ENCODE measurements around the gene CUBN. TPM values are rescaled to one million over a fixed set of nuclear protein-coding genes. Genes with fewer than 3 reads are reported as not detected.
A peak's percentile ranks its signal among the peaks of the same experiment; 100 is the strongest.

The CUBN gene
- total and polyA plus RNA-seq, 2 of the 13 experiments (the other 11 are each of a cell fraction or from before 2014, with no cell fraction given) = 0.27 to 0.32 TPM

DNA sequence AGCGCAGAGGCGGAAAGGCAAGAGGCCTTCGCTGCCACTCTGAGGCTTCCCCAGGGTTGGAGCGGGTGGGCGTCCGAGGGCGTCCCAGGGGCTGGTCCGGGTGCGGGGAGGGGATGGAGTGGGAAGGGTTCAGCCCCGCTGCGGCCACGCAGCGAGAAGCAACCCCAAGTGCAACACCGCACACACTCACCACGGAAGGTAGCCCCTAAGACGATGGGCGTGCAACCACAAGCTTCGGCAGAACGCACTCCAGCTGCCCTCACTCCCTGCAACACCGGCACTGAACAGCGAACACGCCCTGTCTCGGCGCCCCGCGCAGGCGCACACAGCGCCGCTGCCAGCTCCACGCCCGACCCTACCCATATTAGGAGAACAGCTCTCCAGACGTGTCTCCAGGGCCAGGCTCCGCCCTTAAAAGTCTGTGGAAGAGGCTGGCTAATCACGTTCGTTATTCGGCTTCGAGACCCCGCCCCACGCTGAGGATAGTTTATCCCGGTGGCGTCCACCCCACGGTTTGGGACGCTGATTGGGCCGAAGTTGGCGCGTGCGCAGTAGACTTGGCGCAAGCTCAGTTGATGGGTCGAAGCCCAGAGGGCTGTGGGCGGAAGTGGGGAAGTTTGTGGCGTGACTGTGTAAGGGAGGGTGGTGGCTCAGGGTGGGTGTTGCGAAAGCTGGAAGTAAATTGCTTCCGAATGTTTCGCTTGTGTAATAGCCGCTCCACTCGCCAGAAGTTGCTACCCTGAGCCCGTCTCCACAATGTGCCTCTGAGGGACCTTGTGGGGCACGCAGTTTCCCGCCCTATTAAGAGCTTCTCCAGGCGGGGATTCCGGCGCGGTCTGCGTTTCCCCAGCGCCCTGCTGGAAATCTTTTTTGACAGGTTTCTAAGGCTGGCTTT lies 312.2 kb downstream of the CUBN start, which contains the start of gene RSU1 (continued):
- peak; percentile 43; the same call in 1 of the 2 replicates for TF ChIP-seq GATAD2A (CRISPR knock-in tag; IDR thresholded peaks at IDR 0.05)
- TF ChIP-seq ZFP36 (IDR thresholded peaks at IDR 0.05; ENCODE audit: borderline replicate concordance, low read depth, low read length, partially characterized antibody) = peak; percentile 24
- TF ChIP-seq ZNF761 (CRISPR knock-in tag; conservative IDR thresholded peaks at IDR 0.05) = 0 out of 2 replicates have a peak, but pooled peaks have one; percentile 44
- TF ChIP-seq, protein P1, sequence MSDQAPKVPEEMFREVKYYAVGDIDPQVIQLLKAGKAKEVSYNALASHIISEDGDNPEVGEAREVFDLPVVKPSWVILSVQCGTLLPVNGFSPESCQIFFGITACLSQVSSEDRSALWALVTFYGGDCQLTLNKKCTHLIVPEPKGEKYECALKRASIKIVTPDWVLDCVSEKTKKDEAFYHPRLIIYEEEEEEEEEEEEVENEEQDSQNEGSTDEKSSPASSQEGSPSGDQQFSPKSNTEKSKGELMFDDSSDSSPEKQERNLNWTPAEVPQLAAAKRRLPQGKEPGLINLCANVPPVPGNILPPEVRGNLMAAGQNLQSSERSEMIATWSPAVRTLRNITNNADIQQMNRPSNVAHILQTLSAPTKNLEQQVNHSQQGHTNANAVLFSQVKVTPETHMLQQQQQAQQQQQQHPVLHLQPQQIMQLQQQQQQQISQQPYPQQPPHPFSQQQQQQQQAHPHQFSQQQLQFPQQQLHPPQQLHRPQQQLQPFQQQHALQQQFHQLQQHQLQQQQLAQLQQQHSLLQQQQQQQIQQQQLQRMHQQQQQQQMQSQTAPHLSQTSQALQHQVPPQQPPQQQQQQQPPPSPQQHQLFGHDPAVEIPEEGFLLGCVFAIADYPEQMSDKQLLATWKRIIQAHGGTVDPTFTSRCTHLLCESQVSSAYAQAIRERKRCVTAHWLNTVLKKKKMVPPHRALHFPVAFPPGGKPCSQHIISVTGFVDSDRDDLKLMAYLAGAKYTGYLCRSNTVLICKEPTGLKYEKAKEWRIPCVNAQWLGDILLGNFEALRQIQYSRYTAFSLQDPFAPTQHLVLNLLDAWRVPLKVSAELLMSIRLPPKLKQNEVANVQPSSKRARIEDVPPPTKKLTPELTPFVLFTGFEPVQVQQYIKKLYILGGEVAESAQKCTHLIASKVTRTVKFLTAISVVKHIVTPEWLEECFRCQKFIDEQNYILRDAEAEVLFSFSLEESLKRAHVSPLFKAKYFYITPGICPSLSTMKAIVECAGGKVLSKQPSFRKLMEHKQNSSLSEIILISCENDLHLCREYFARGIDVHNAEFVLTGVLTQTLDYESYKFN (CRISPR knock-in tag; conservative IDR thresholded peaks at IDR 0.05) = peak; percentile 40; the same call in 1 of the 2 replicates
- TF ChIP-seq TBX2 (CRISPR knock-in tag; IDR thresholded peaks at IDR 0.05; ENCODE audit: borderline replicate concordance) = peak; percentile 50; the same call in 1 of the 2 replicates
- no peak for TF ChIP-seq ZFP36L1 (CRISPR knock-in tag; IDR thresholded peaks at IDR 0.05)
- peak; percentile 28; the same call in 1 of the 2 replicates for TF ChIP-seq ZSCAN9 (CRISPR knock-in tag; IDR thresholded peaks at IDR 0.05; ENCODE audit: borderline replicate concordance)
- TF ChIP-seq, protein P2, sequence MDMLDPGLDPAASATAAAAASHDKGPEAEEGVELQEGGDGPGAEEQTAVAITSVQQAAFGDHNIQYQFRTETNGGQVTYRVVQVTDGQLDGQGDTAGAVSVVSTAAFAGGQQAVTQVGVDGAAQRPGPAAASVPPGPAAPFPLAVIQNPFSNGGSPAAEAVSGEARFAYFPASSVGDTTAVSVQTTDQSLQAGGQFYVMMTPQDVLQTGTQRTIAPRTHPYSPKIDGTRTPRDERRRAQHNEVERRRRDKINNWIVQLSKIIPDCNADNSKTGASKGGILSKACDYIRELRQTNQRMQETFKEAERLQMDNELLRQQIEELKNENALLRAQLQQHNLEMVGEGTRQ (IDR thresholded peaks at IDR 0.05; ENCODE audit: low read depth, low read length) = no peak
- TF ChIP-seq, protein P2 (CRISPR knock-in tag; IDR thresholded peaks at IDR 0.05; ENCODE audit: borderline replicate concordance) = peak; percentile 93; the same call in 1 of the 2 replicates
- TF ChIP-seq, protein P3, sequence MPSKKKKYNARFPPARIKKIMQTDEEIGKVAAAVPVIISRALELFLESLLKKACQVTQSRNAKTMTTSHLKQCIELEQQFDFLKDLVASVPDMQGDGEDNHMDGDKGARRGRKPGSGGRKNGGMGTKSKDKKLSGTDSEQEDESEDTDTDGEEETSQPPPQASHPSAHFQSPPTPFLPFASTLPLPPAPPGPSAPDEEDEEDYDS (CRISPR knock-in tag; IDR thresholded peaks at IDR 0.05) = peak; percentile 72
- TF ChIP-seq, protein P4, sequence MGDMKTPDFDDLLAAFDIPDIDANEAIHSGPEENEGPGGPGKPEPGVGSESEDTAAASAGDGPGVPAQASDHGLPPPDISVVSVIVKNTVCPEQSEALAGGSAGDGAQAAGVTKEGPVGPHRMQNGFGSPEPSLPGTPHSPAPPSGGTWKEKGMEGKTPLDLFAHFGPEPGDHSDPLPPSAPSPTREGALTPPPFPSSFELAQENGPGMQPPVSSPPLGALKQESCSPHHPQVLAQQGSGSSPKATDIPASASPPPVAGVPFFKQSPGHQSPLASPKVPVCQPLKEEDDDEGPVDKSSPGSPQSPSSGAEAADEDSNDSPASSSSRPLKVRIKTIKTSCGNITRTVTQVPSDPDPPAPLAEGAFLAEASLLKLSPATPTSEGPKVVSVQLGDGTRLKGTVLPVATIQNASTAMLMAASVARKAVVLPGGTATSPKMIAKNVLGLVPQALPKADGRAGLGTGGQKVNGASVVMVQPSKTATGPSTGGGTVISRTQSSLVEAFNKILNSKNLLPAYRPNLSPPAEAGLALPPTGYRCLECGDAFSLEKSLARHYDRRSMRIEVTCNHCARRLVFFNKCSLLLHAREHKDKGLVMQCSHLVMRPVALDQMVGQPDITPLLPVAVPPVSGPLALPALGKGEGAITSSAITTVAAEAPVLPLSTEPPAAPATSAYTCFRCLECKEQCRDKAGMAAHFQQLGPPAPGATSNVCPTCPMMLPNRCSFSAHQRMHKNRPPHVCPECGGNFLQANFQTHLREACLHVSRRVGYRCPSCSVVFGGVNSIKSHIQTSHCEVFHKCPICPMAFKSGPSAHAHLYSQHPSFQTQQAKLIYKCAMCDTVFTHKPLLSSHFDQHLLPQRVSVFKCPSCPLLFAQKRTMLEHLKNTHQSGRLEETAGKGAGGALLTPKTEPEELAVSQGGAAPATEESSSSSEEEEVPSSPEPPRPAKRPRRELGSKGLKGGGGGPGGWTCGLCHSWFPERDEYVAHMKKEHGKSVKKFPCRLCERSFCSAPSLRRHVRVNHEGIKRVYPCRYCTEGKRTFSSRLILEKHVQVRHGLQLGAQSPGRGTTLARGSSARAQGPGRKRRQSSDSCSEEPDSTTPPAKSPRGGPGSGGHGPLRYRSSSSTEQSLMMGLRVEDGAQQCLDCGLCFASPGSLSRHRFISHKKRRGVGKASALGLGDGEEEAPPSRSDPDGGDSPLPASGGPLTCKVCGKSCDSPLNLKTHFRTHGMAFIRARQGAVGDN (CRISPR knock-in tag; IDR thresholded peaks at IDR 0.05) = peak; percentile 92
- TF ChIP-seq RXRB (CRISPR knock-in tag; IDR thresholded peaks at IDR 0.05; ENCODE audit: borderline replicate concordance) = peak; percentile 37
- peak; percentile 90 for TF ChIP-seq THAP11 (CRISPR knock-in tag; IDR thresholded peaks at IDR 0.05)
- TF ChIP-seq, protein P5, sequence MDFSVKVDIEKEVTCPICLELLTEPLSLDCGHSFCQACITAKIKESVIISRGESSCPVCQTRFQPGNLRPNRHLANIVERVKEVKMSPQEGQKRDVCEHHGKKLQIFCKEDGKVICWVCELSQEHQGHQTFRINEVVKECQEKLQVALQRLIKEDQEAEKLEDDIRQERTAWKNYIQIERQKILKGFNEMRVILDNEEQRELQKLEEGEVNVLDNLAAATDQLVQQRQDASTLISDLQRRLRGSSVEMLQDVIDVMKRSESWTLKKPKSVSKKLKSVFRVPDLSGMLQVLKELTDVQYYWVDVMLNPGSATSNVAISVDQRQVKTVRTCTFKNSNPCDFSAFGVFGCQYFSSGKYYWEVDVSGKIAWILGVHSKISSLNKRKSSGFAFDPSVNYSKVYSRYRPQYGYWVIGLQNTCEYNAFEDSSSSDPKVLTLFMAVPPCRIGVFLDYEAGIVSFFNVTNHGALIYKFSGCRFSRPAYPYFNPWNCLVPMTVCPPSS (IDR thresholded peaks at IDR 0.05) = no peak
- TF ChIP-seq ZMAT3 (CRISPR knock-in tag; conservative IDR thresholded peaks at IDR 0.05) = peak; percentile 22; the same call in 1 of the 2 replicates
- no peak for TF ChIP-seq KDM4B (CRISPR knock-in tag; IDR thresholded peaks at IDR 0.05)
